Fibroblast of lung (primary cell): Measurements from ENCODE around the gene RNFT2. TPM values are rescaled to one million over a fixed set of nuclear protein-coding genes. Genes with fewer than 3 reads are reported as not detected.

Experiments used
- DNase-seq, 2 donors: peaks; one replicate each; pipeline versions ENCODE4 v3.0.0 to v3.0.0-alpha.2; 2010; ENCODE audit warnings: low read depth in 2 of 2
- H2AFZ ChIP-seq: 2 replicates; pipeline ENCODE4 v1.5.1; 2012; ENCODE audit warnings: low read length, control low read depth, inconsistent platforms
- H3K27ac ChIP-seq: 2 replicates; pipeline ENCODE4 v1.5.1; 2011; ENCODE audit warnings: low read length, control low read depth; ENCODE audit not compliant: insufficient read depth
- H3K27me3 ChIP-seq: 2 replicates; pipeline ENCODE4 v1.5.1; 2011; ENCODE audit warnings: mild to moderate bottlenecking, low read length; ENCODE audit not compliant: control insufficient read depth, insufficient read depth
- H3K36me3 ChIP-seq: 2 replicates; pipeline ENCODE4 v1.5.1; 2011; ENCODE audit warnings: low read length; ENCODE audit not compliant: control insufficient read depth, insufficient read depth
- H3K4me1 ChIP-seq: 2 replicates; pipeline ENCODE4 v1.5.1; 2011; ENCODE audit warnings: low read length; ENCODE audit not compliant: control insufficient read depth, insufficient read depth; ENCODE audit errors: extremely low read depth
- H3K4me2 ChIP-seq: 2 replicates; pipeline ENCODE4 v1.5.1; 2011; ENCODE audit warnings: low read length, control low read depth; ENCODE audit not compliant: insufficient read depth; ENCODE audit errors: extremely low read depth
- H3K4me3 ChIP-seq, 4 experiments: fragments of 200-600 bp in 1 of 4; sonication (generic) in 1 of 4; replicated peaks in 1 of 4; 2 replicates each; pipeline ENCODE4 v1.5.1; 2011 to 2016; ENCODE audit warnings: low read length in 4 of 4, low read depth in 3 of 4, mild to moderate bottlenecking in 3 of 4, control low read depth in 2 of 4, inconsistent platforms in 1 of 4, mixed read lengths in 1 of 4; ENCODE audit not compliant: insufficient read depth in 1 of 4; ENCODE audit errors: control extremely low read depth in 1 of 4
- H3K79me2 ChIP-seq: 2 replicates; pipeline ENCODE4 v1.5.1; 2012; ENCODE audit warnings: mild to moderate bottlenecking, low read length, inconsistent platforms; ENCODE audit not compliant: control insufficient read depth, insufficient read depth
- H3K9ac ChIP-seq: 2 replicates; pipeline ENCODE4 v1.5.1; 2011; ENCODE audit warnings: mild to moderate bottlenecking, low read length, control low read depth; ENCODE audit not compliant: insufficient read depth
- H3K9me3 ChIP-seq: 2 replicates; pipeline ENCODE4 v1.5.1; 2012; ENCODE audit warnings: low read depth, low read length; ENCODE audit not compliant: control insufficient read depth, insufficient read depth
- H4K20me1 ChIP-seq: 2 replicates; pipeline ENCODE4 v1.5.1; 2011; ENCODE audit warnings: low read length; ENCODE audit not compliant: control insufficient read depth, insufficient read depth; ENCODE audit errors: extremely low read depth
- CTCF ChIP-seq, 2 donors: IDR thresholded peaks in 1 of 2; conservative IDR thresholded peaks in 1 of 2; 1 replicate in 1 of 2; 2 replicates in 1 of 2; pipeline ENCODE4 v1.5.1; 2011 to 2012; ENCODE audit warnings: low read length in 2 of 2, control low read depth in 1 of 2, inconsistent platforms in 1 of 2, low read depth in 1 of 2, mild to moderate bottlenecking in 1 of 2
- EZH2 ChIP-seq: IDR thresholded peaks from 2 replicates; pipeline ENCODE4 v1.5.1; 2012; ENCODE audit warnings: low read length, control low read depth, mild to moderate bottlenecking; ENCODE audit errors: missing control alignments
- polyA plus RNA-seq, 2 donors: library from polyadenylated mRNA; depleted of rRNA in 1 of 2; stranded (reverse) in 1 of 2; unstranded in 1 of 2; fragments of >200 nt; gene quantifications; 2 replicates each; pipeline ENCODE4 v1.2.1, GENCODE V29; 2011 to 2012; ENCODE audit warnings: missing spikeins in 1 of 2
- total RNA-seq: library from RNA; depleted of rRNA; stranded (reverse); fragments of >200 nt; gene quantifications from 2 replicates; pipeline ENCODE4 v1.2.1, GENCODE V29; 2014

RNFT2 gene
- total and polyA plus RNA-seq, 2 donors (not counting 1 experiment from before 2014, with no cell fraction given) = 0.95 to 3.1 TPM

DNA sequence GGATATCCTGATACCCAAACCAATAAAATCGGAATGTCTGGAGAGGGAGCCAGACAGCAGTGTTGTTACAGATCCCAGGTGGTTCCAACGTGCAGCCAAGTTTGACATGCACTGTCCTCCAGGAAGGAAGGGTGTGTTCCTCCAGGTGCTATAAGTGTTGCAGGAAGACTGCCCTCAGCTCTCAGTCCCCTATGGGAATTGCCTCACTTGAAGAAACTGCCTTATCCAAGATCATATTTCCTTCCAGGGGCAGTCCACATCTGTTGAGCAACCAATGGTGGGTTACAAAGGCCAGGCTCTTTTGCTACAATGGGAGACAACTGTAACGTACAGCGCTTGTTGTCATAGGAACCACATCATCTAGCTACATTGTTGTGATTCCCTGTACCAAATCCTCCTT is 159.4 kb downstream of the RNFT2 start:
- no peaks in the 10 kb centered on the region for H3K9me3 ChIP-seq
- H4K20me1 ChIP-seq = no peaks in the 10 kb centered on the region
- H3K79me2 ChIP-seq = no peaks in the 10 kb centered on the region
- H3K4me1 ChIP-seq = no peaks in the 10 kb centered on the region
- no peaks in the 10 kb centered on the region for H3K36me3 ChIP-seq
- no peak for DNase-seq
- no peak overlapping the region for H3K4me2 ChIP-seq
- no peak overlapping the region for H3K27ac ChIP-seq
- peaks cover 8% of the 10 kb centered on the region for H3K27me3 ChIP-seq
- H3K9ac ChIP-seq = no peak overlapping the region
- no peak for TF ChIP-seq EZH2
- no peak for TF ChIP-seq CTCF (conservative IDR thresholded peaks at IDR 0.05 in 1 of 2, IDR thresholded peaks at IDR 0.05 in 1 of 2; ENCODE audit: low read depth in 1 of 2, low read length in 2 of 2)
- H2AFZ ChIP-seq = no peak overlapping the region
- H3K4me3 ChIP-seq = no peak overlapping the region

DNA sequence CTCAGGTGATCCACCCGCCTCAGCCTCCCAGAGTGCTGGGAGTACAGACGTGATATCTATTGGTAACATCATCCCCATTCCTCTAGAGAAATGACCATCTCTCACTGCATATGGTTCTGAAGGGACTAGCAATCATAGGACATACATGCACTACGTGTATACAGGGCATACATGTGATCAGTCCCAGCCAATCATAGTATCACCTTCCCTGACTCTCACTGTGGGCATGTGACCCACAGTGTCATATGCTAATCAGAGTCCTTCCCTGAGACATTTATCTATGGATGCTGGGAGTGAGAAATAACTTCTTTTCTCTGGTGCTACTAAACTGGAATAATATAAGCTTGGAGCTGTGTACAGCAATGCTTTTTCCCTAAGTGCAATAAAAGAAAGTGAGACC is 160.6 kb downstream of the RNFT2 start:
- Histone ChIP-seq H3K9me3 (no peaks in the 10 kb centered on the region), H3K4me2 (no peak overlapping the region), H4K20me1 (no peaks in the 10 kb centered on the region), H3K27me3 (peaks cover 8% of the 10 kb centered on the region), H3K9ac (no peak overlapping the region), H3K4me1 (no peaks in the 10 kb centered on the region), H3K27ac (no peak overlapping the region), H2AFZ (no peak overlapping the region), H3K36me3 (no peaks in the 10 kb centered on the region), H3K79me2 (no peaks in the 10 kb centered on the region), H3K4me3 (no peak overlapping the region)
- TF ChIP-seq EZH2 = no peak
- TF ChIP-seq CTCF (conservative IDR thresholded peaks at IDR 0.05 in 1 of 2, IDR thresholded peaks at IDR 0.05 in 1 of 2; ENCODE audit: low read depth in 1 of 2, low read length in 2 of 2) = no peak
- DNase-seq = no peak

DNA sequence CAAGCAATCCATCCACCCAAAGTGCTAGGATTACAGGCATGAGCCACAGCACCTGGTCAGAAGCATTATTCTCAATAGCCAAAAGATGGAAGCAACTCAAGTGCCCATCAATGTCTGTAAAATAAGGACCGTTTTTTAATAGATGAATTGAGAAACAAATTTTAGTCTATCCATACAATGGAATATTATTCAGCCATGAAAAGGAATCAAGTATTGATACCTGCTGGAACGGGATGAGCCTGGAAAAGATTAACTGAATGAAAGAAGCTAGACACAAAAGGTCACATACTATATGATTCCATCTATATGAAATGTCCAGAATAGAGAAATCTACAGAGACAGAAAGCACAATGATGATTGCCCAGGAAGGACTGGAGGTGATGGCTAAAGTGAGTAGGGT is 163.5 kb downstream of the RNFT2 start:
- H3K4me1 ChIP-seq = no peaks in the 10 kb centered on the region
- DNase-seq = no peak

More for the DNA sequence above, 163.5 kb downstream of the RNFT2 start:
- H3K9ac ChIP-seq = no peak overlapping the region
- H3K4me2 ChIP-seq = no peak overlapping the region
- H3K36me3 ChIP-seq = no peaks in the 10 kb centered on the region
- H3K9me3 ChIP-seq = no peaks in the 10 kb centered on the region
- TF ChIP-seq EZH2 (no peak), CTCF (conservative IDR thresholded peaks at IDR 0.05 in 1 of 2, IDR thresholded peaks at IDR 0.05 in 1 of 2; ENCODE audit: low read depth in 1 of 2, low read length in 2 of 2) (no peak)
- no peak overlapping the region for H3K27ac ChIP-seq
- no peaks in the 10 kb centered on the region for H4K20me1 ChIP-seq
- H3K27me3 ChIP-seq = peaks cover 8% of the 10 kb centered on the region
- no peak overlapping the region for H3K4me3 ChIP-seq
- no peak overlapping the region for H2AFZ ChIP-seq
- H3K79me2 ChIP-seq = no peaks in the 10 kb centered on the region

Other genes with a start within 250 kb of the RNFT2 start
- gene MAP1LC3B2, start 178.9 kb upstream of the RNFT2 start, total RNA-seq = 0.51 and 1.2 TPM in 2 replicates
- gene MAP1LC3B2, start 178.9 kb upstream of the RNFT2 start, polyA plus RNA-seq = 0.85 and 1.2 TPM in 2 replicates
- 14.9 and 18.8 TPM in 2 replicates for gene SPRING1, start 246 bp upstream of the RNFT2 start, total RNA-seq
- gene SPRING1, start 246 bp upstream of the RNFT2 start, polyA plus RNA-seq = 14.6 and 16.3 TPM in 2 replicates
- under 0.01 TPM in 2 replicates for gene HRK, start 143.1 kb downstream of the RNFT2 start, total RNA-seq
- 0.02 and 0.08 TPM in 2 replicates for gene HRK, start 143.1 kb downstream of the RNFT2 start, polyA plus RNA-seq
- 10.8 and 11.7 TPM in 2 replicates for gene FBXW8, start 172.6 kb downstream of the RNFT2 start, total RNA-seq
- gene FBXW8, start 172.6 kb downstream of the RNFT2 start, polyA plus RNA-seq = 20.9 and 21.4 TPM in 2 replicates